Measurements from ENCODE around the gene AMELX. TPM values are rescaled to one million over a fixed set of nuclear protein-coding genes. Genes with fewer than 3 reads are reported as not detected.

AMELX gene
- total RNA-seq, 1 donor from 2014 or later = not detected

DNA sequence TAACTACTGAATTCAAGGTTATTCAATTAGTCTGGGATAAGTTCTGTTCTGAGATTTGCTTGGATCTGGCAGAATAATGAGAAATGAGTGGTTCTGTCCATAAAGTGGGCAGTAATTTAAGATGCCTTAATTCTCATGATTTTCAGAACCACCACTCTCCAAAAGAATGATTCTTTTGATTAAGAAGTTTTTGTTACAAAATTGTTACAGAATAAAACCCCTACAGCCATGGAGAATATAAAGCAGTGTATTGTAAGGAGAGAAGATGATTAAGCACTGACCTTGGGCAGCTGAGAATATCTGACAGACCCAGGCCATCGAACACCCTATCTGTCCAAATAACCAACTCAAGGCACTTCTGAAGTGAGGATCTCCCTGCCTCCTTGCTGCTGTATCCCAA, 12.4 kb downstream of the AMELX start:
- no peak for DNase-seq (ENCODE audit: low read depth in 2 of 2)

DNA sequence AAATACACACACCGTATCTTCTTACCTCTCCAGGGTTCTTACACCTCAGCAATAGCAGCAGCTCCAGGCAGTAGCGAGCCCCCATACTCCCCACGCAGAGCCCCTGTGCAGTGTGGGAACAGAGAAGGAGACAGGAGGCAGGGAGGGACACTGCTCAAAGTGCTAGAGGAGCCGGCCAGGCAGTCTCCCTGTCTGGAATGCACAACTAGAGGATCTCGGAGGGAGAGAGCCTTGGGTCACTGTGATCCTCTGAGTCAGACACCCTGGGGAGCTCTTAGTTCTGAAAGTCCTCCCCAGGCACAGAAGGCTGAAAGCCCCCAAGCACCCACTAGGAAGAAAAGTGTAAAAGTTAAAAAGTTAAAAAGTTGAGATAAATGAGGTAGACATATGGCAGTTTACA, 16.0 kb downstream of the AMELX start:
- DNase-seq (ENCODE audit: low read depth in 2 of 2) = no peak

DNA sequence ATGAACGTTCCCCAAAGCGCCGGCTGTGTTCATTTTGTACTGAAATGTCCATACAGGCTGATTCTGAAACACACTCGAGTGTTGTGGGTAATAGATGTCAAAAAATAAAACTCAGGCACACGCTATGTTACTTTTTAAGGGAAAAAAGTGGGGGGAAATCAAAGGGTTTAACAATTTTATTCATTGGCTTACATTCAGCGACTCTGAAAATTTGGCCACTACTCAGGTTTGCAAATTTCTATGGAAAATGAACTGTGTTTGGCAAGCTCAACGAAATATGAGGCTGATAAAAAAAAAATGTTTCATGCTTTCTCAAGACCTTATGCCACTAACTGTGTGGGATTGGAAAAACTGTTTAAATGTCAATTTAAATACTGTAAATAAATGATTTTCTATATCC, 18.5 kb downstream of the AMELX start:
- DNase-seq (ENCODE audit: low read depth in 2 of 2) = no peak

DNA sequence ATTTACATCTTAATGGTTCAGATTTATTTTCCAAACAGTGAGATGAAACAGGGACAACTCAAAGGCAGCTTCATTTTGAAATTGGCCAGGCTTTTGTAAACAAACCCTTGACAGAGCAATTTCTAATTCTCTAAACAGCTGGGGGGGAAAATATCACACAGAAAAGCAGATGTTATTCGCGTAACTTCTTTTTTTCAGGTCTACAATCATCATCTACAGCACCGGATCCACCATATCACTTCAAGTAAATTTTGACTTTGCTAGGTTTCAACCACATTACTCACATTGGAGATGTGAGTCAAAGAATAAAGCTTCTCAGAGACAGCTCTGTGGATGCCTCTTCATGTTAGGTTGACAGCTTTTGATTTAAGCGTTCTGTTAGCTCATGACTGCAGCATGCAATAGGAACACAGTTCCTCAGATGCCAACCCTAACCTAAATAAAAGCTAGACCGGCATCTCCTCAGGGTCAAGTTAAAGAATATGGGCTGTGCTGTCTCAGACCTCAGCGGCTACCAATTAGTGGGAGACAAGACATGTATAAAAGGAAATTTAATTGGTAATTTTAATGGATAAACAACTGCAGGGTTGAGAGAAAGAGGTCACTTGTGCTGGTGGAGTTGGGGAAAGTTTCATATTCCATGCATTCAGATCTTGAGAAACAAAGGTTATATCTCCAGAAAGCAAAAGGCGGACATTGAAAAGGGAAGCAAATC, 26.8 kb downstream of the AMELX start:
- no peak for DNase-seq (ENCODE audit: low read depth in 2 of 2)

DNA sequence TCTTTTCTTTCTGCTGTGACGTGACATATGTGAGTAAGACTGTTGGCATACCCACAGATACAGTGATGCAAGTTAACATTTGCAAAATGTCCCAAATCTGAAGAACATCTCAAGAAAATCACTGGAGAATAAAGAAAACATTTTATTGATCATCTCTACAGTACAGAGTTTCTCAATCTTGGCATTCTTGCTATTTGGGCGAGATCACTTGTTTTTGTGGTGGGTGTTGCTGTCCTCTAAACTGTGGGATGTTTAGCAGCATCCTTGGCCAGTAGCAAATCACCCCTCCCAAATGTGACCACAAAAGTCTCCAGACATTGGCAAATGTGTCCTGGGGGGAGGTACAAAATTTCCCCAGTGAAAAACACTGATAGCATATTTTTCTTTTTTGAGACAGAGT, 28.8 kb downstream of the AMELX start:
- no peak for DNase-seq (ENCODE audit: low read depth in 2 of 2)

DNA sequence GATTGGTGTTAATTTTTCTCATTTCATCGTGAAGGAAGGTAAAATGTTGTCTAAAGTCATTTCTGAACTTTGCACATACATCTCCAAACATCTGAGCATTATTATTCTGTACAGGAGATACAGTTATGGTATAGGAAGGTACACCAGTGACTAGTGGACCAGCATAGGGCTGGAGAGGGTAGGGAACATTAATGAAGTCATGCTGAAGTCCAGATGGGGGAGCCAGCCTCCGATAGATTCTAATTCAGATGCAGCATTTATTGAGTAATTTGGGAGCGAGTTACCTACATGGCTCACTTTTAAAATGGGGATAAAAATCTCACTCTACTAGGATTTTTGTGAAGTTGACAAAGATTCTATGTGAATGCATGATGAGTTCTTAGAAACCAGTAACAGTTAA, 34.9 kb downstream of the AMELX start:
- DNase-seq (ENCODE audit: low read depth in 2 of 2) = no peak

DNA sequence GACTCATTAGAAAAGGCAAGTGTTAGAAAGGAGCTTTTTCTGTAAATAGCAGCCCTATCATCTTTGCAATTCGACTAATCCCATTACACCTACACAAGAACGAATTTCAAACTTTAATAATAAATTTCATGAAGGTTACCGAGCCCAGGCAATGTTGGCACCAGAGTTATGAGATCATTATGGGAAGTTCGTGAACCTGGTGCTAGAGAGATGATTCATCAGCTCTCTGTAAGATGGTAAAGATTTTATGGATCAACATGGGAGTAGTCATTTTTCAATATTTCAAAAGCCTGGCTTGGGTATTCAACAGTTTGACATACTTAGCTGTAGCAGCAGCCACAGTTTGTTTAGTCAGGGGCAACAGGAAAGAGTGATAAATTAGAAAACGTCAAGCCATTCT, 35.8 kb downstream of the AMELX start:
- peak in 1 of 2 donors; percentile 66 for DNase-seq (ENCODE audit: low read depth in 2 of 2)

DNA sequence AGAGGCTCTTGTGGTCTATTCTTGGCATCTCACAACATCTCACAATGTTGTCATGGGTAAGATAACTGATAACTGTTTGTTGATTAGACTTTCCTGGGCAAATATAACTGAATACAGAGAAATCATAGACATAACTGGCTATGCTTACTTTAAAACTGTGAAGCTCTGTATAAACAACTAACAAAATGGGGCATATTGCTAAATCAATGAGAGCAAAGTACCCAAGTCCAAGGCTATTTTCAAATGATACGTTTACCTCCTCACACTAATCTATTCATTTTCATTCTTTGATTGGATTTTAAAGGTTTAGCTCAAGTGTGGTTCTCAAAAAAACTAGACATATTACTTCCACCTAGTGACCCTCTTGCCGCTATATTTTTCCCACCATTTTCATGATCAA, 38.6 kb downstream of the AMELX start:
- no peak for DNase-seq (ENCODE audit: low read depth in 2 of 2)

DNA sequence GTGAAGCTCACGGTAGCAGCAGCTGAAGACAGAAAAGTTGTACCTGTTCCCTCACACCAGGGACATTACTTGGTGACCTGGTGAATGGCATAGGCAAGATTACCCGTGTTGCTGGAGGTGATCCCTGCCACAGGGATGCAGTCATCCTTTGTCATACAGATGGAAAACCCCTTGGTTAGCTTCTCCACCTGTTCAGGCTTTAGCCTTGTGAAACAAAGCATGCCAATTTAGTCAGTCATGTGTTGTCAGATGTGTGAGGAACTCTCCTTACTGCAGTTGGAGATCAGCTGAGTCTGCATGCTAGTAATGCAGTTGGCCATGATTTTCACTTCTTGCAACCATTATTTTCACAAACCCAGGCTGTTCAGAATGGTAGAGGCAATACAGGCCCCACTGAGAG, 41.0 kb downstream of the AMELX start:
- no peak for DNase-seq (ENCODE audit: low read depth in 2 of 2)

DNA sequence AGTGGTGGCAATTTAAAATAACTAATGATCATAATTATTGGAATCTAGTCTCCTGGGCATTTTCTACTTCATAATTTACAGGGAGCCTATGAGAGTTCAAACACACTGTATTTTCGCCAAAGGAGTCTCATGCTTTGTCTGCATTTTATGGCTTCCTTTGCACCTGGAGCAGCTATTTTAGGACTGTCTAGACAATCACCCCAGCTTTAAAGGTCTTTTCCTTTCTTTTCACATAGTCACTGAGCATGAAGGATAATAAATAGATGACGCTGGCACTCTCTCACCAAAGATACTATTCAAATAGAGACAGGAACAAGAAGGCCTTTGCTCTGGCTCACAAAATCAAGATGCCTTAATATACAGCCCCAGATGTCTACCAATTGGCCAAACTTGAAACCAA, 43.0 kb downstream of the AMELX start:
- peak; percentile 15 to 81 for DNase-seq (ENCODE audit: low read depth in 2 of 2)

DNA sequence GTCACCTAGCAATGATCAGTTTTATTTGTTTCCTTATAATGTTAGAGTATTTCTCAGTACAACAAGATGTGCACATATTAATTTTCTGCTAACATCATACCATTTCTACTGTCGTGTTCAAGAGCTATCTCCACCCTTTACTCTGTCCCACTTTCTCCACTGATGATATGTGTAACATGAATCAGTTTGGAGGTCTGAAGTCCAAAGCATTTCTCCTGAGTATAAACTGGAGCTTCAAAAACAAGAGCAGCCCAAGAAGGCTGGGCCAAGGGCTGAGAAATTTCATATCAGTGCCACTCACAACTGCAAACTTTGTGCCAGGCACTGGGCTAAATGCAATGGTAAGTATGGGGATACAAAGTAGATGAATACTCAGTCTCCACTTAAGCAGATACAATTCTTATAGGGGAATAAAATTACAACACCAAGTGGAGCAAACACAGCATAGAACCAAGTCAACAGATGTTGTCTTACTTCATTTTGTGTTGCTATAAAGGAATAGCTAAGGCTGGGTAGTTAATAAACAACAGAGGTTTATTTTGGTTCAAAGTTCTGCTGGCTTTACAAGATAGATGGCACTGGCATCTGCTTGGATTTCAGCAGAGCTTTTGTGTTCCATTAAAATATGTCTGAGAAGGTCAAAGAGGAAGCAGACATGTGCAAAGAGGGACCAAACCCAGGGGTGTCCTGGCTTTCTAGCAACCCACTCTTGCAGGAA, 44.2 kb downstream of the AMELX start:
- no peak for DNase-seq (ENCODE audit: low read depth in 2 of 2)

DNA sequence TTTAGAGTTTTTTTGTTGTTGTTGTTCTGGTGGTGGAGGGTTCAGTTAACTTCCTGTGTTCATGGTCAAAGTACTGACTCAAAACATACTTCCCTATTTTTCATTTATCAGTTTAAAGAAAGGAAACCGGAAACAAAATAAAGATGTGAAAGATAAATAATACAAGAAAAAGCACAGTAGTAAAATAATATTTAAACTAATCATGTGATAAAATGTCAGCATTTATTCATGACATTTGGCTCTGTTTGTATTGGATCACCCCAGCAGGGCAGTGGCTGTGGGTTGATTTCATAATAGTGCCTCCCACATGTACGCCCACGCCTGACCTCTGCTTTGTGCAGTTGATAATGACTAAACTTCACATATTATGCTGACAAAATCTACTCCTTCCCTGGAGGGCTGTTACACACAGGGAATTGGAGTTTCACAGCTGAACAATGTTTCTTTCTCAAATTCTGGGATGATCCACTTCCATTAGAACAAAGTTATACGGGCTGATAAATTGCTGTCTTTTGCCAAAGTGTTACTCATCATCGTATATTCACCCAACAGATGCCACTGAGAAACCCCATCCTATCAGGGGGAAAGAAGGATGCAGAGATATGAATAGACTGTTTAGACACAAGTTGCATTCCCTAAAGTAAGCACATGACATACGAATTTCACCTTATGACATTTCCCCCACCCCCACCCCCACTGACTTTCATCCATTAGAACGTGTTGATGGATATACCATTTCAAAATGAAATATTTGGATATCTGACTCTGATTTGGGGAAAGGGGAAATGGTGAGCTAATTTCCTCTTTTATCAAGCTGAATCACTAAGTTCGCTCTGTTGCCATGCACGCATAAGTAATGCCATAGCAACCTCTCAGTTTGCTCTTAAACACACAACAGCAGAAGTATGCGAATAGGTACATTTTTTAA, 48.3 kb downstream of the AMELX start:
- peak; percentile 90 to 94 for DNase-seq (ENCODE audit: low read depth in 2 of 2)

DNA sequence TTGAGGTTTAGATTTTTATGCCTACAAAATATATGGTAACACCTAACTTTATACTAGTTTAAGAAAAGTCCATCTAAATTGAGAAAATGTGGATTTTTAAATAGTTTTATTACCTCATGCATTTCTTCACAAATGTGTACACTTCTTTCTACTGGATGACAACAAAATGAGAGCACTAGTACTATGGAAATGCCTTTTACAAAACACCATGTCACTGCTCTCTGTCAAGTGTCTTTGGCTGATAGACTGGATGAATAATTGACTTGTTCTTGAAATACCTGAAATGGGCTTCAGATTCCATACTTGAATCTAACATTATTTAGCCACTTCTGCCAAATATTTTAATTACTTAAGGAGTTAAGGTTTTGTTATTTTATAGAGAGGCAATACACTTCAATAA, 49.5 kb downstream of the AMELX start:
- DNase-seq (ENCODE audit: low read depth in 2 of 2) = no peak

DNA sequence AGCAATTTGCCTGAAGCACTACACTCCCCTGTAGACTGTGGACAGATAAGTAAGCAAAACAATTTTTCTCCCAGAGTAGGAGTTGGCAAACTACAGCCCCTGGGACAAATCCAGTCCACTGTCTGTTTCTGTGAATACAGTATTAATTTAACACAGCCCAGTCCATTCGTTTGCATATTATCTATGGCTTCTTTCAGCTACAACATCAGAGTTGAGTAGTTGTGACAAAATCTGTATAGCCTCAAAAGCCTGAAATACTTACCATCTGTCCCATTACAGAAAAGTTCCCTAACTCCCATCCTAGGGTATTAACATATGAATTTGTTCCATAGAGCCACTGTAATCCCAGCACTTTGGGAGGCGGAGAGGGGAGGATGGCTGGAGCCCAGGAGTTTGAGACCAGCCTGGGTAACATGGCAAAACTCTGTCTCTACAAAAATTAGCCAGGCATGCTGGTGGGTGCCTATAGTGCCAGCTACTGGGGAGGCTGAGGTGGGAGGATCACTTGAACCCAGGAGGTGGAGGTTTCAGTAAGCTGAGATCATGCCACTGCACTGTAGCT, 53.0 kb downstream of the AMELX start:
- DNase-seq (ENCODE audit: low read depth in 2 of 2) = no peak

DNA sequence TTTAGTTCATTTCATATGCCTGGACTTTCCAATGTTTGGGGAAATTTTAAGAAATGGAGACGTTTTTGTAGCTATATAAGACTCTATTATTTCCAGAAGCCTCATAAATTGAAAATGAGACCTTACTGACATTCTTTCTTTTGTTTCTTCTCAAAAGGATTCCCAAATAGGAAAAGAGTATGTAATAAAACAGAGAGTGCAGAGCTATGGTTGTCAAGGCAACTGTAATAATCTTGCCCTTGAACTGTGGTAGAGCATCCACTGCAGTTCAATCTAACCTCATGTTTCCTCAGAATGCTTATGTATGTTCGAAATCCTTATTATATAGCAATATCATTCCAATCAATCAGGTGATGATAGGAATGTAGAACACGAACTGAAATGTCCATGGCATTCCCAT, 54.1 kb downstream of the AMELX start:
- no peak for DNase-seq (ENCODE audit: low read depth in 2 of 2)

DNA sequence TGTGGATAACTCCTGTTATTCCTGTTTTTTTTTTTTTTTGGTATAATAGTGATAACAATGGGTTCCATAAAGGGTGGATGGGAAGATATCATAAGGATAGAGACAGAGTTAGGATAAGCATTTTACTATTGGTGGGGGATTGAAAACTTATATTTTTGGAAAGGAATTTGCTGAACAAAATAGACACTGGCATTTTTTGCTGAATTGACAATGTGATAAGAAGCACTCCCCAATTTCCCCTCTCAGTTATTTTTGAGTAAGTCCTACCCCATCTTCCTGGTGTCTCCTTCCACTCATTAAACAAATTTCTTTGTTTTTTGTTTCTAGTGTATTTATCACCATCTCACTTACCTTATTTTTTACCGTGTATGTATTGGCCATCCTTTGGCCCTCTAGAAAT, 55.8 kb downstream of the AMELX start:
- DNase-seq (ENCODE audit: low read depth in 2 of 2) = no peak

DNA sequence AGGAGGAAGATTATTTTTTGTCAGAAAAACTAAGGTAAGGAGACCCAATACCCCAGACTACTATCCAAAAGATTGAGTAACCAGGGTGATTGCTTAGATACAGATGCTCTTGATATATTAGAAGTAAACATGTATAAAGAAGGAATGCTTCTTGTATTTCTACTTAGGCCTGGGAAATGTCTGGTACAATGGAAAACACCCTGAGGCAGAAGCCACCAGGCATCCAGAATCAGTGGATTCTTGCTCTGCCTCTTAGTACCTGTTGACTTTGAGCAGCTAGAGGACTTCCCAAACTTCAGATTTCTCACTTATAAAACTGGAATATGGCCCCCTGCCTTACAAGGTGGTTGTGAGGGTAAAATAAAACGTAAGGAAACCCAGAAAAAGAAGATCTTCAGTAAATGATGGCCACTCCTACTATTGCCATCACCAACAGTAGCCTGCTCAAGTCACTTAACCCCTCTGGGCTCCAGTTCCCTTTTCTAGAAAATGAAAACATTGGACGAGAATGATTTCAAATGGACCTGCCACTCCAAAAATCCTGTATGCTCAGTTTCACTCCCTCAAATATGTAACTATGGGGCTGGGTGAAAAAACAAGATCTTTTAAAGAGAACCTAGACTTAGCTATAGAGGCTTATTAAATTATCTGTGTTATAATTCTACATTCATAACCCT, 56.6 kb downstream of the AMELX start:
- no peak for DNase-seq (ENCODE audit: low read depth in 2 of 2)

Data from dermis microvascular lymphatic vessel endothelial cell (primary cell).